HG03097 (cell line): ENCODE results near the gene ZNF484.
"Not testable (repeated sequence)": the region's sequence is repeated elsewhere in the genome, so short reads cannot be mapped to it uniquely, and the experiment has no call there.

Experiments used
- ATAC-seq: cut with Tn5 transposase; IDR thresholded peaks from one replicate; pipeline ENCODE4 v1.9.1; 2021; ENCODE audit not compliant: unreplicated experiment, low FRiP score

The ZNF484 gene

DNA sequence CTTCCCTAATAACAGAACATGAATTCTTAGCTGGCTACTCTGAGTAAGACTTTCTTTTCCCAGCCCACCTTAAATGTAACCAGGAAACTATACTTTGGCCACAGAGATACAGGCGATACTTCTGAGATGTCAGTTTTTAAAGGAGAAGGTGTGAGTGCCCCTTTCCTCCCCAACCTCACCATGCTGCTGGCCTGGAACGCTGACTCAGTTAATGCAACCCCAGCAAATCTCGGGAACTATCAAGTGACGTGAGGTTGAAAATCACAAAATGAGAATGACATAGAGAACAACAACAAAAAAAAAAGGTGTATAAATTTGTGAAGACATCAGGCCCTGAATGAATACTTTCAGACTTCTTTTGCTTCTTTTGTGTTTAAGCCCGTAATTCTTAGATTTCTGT lies 13.7 kb downstream of the ZNF484 start:
- no peak for ATAC-seq

DNA sequence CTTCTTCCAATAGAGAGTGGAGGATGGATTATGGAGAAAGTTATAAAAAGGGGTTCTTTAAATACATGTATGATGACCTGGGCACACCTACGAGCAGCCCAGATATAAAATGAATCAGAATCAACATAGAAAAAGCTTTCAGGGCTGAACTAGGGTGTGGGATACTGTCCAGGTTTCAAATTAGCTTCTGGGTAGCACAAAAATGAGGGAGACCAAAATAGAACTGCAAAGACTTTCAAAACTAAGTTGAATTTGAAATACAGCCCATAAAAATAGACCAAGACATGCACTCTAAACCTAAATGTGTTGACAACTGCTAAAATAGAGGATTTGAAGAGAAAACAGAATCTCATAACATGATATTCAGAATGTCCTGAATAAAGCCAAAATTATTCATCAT lies 17.0 kb downstream of the ZNF484 start:
- ATAC-seq = no peak

DNA sequence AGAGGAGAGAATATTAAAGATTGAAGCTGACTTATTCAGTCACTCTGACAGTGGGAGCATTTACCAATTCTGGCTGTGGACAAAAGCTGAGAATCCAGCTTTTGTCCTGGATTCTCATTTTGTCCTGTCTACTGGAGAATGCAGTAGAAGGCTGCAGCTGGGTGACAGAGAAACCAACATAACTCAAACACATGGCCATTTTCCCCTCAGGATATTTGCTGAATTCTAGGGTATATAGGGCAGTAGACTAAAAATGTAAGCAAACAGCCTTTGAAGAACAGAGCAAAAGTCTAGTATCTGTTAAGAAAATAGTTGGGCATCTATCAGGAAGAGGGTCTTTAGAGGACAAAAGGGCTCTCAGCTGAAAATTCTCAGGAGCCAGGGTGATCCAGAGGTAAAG lies 20.6 kb downstream of the ZNF484 start:
- ATAC-seq = no peak

DNA sequence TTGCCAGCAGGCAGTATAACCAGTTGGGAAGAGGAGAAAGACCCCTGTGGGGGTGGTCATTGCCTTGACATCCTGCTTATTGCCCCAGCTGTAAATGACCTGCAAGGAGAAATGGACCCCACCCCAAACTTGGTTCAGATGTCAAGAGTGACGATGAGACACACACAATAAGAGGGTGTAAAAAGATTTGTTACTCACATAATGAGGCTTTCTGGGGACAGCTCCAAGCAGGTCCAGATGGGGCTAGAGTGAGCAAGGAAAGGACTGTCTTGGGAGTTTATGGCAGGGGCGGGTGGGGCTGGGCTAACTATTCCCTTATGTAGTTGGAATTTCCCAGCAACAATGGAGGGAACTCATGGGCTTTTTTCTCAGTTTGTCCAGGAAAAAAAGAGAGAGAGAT lies 24.1 kb downstream of the ZNF484 start:
- no peak for ATAC-seq

DNA sequence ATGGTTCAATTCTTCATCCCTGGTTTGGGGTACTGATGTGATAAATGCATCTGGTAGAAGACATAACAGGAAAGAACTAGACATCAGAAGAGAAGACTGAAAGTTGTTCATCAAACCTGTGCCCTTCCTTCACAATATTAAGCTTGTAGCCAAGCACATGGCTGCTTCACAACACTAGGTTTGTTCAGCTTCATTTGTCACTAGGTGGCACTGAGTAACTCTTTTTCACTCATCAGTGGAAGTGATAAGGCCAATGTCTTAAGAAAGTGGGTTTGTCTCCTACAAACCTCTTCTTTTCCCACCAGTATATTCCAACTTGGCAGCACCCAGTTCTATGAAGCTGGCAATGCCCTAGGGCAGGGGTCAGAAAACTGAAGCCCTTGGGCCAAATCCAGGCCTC lies 26.9 kb downstream of the ZNF484 start:
- no peak for ATAC-seq

DNA sequence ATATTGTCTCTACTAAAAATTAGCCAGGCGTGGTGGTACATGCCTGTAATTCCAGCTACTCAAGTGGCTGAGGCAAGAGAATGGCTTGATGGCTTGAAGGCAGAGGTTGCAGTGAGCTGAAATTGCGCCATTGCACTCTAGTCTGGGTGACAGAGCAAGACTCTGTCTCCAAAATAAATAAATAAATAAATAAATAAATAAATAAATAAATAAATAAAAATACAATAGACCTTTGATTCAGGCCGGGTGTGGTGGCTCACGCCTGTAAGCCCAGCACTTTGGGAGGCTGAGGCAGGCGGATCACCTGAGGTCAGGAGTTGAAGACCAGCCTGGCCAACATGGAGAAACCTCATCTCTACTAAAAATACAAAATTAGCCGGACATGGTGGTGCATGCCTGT lies 29.1 kb downstream of the ZNF484 start:
- not testable (repeated sequence) for ATAC-seq

DNA sequence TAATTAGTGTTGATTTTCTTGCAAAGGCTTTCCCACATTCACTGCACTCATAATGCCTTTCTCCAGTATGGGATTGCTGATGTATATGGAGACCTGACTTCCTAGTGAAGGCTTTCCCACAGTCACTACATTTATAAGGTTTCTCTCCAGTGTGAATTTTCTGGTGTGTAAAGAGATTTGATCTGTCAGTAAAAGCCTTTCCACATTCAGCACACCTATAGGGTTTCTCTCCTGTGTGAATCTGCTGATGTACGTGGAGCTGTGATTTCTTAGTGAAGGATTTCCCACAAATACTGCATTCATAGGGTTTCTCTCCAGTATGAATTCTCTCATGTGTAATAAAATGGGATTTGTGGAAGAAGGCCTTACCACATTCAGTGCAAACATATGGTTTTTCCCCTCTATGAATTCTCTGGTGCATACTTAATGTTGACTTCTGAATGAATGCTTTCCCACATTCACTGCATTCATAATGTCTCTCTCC lies 31.1 kb downstream of the ZNF484 start:
- ATAC-seq = no peak

DNA sequence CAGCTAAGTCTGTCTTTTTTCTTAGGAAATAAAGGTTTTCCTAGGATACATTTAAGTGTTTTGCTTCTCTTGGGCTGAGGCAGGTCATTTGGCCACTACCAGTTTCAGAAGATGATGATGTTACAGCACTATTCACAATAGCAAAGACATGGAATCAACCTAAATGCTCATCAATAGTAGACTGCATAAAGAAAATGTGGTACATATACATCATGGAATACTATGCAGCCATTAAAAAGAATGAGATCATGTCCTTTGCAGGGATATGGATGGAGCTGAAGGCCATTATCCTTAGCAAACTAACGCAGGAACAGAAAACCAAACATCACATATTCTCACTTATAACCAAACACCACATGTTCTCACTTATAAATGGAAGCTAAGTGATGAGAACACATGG lies 39.4 kb downstream of the ZNF484 start:
- not testable (repeated sequence) for ATAC-seq

DNA sequence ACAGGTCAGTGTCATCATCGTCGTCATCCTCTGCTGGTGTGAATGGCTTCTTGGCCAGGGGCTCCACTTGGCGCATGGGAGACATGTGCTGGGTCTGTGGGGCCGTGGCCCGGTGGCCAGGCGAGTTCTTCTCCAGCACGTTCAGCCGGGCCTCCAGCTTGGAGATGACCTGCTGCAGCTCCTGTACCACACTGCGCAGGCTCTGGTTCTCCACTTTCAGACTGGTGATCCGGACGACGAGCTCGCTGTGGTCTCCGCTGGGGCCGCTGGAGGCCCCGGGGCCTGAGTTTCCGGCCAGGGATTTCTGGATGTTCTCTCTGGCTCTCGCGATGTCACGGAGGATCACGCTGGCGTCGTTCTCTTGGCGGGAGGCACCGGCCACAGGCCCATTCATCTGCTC lies 40.6 kb downstream of the ZNF484 start:
- no peak for ATAC-seq

DNA sequence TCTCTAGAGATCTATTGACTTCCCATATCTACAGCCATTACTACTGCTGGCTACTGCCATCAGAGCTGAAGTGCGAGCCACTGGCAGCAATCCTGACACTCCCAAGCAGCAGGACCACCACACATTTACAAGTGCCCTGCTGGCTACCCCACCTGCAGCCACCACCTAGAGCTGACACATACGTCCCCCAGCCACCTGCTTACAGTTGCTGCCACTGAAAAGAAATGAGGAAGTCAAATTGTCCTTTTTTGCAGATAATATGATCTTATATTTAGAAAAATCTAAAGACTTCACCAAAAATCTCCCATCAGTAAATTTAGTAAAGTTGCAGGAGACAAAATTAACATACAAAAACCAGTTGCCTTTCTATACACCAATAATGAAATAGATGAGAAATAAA lies 48.4 kb downstream of the ZNF484 start:
- ATAC-seq = no peak

DNA sequence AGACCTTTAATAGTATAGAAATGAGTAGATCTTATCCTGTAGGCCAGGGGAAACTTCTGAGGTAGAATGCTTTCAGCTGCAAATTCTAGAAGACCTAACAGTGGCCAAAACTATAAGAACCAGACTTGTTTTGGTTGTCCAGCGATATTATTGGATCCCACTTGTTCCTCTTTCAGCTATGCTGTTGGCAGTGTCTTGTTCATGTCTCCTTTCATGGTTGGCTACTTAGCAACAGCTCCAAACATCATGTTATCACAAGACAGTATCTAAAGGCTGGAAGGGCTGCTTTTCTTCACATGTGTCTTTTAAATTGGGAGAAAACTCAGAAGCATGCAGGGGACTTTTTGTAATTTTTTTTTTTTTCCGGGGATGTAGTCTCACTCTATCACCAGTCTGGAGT lies 52.8 kb downstream of the ZNF484 start:
- ATAC-seq = not testable (repeated sequence)

DNA sequence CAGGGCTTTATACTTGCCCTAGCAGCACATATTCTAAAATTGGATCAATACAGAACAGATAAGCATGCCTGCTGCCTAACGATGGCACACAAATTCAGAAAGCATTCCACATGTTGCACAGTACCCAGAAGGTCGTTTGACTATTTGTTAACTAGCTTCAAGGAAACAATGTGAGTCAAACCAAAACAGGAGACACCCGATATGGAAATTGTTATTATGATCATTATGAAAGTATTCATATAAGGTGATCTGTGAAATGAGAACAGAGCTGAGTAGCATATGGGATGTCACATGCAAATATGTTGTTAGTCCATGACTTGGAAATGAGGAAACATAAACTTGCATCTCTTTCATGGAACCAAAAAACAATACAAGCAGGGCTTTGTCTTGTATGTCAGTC lies 56.9 kb downstream of the ZNF484 start:
- no peak for ATAC-seq

DNA sequence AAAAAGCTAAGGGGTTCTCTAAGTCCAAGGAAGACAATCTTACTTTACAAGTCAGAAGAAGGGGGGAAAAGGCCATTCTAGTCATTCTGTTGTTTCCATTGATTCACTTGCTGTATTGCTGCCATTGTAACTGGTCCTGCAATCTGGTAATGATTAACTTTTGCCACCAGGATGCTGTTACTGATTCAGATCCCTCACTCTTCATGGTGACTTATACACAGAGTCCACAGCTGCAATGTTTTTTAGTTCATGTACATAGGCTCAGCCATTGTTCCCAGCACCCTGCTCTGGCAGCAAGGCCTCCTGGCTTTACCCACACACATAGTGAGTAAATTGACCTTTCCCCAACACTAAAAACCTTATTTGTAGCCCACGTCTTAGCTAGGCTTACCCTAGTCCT lies 57.9 kb downstream of the ZNF484 start:
- ATAC-seq = not testable (repeated sequence)

DNA sequence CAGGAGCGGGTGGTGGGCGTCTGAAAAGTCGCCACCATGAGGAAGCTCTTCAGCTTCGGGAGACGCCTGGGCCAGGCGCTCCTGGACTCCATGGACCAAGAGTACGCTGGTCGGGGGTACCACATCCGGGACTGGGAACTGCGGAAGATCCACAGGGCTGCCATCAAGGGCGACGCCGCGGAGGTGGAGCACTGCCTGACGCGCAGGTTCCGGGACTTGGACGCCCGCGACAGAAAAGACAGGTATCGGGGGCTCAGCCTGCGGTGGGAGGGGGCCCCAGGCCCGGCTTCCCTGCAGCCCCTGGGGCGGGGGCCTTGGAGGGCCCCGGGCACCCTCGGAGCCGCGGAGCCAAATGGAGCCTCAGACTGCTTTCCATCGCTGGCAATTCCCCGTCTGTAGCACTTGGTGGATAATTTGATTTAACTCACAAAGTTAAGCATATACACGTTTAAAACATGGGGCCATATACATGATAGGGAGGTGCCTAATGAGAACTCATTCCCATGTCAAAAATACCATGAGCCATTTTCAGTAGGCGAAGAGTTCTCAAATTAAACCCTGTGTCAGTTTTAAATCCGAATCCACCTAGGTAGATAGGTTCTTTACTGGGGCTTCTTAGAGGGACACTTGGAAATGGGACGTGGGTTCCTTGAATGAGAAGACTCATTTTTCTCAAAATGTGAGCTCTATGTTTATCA lies 68.1 kb downstream of the ZNF484 start:
- not testable (repeated sequence) for ATAC-seq

DNA sequence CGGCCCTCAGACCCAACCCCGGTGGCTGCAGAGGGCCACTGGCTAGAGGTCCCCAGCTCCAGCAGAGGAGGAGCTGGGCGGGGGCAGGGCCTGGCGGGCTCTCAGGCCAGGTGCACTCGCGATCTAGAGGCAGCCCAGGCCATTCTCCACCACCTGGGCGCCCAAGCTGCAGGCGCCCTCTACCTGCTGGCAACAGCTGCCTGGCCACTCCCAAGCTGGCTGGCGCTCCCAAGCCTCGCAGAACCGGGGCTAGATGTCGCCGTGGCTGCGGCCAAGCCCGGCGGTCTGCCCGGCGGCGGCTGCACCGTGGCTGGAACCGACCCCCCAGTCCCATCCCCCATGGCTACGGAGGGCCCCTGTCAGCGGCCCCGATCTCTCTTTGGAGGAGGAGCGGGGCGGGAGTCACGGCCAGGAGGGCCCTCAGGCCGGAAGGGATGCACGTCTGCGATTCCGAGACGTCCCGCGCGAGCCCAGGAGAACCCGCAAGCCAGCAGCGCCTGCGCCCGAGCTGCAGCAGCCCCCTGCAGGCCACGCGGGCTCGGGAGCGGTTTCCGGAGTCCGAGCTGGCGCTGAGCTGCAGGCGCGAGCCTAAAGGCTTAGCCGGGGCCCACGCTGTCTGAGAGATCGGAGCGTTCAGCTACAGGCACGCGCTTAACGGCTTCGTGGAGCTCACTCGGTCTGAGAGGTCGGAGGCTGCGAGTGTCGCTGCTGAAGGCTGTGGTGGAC lies 68.9 kb downstream of the ZNF484 start:
- no peak for ATAC-seq

DNA sequence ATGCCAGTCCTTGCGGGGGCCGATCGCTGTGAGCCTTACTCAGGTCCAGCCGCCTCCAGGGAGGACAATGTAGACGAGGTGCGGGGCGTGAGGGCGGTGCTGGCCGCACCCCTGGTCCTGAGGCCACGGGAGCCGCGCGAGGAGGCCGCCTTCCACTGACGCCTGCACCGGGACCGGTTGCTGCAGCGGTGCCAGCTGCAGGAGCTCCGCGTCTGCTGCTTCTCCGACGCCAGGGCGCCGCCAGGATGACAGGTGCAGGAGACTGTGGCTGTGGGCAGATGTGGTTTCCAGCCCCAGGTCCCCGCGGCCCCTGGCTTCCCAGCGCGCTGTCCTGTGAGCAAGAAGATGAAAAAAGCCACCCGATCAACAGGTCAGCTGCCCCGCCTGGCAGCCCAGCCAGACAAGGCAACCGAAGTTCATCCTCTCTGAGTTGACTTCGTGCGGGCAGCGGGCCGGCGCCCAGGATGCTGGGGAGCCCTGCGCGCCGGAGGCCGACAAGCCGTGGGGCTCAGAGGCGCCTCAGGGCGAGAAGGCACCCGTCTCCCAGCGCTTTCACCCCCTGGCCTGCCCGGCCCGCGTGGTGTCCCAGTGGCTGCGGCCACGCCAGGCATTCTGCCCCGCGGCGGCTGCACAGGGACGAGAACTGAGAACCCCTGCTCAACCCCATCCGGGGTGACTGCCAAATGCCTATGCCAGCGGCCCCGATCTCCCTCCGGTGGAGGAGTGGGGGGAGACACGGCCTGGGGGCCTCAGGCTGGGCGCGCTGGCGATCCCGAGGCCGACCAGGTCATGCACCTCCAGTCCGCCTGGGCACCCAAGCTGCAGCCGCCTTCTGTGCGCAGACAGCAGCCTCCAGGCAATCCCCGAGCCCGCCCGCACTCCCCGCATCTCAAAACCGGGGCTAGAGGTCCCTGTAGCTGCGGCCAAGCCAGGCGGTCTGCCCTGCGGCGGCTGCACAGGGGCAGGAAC lies 69.8 kb downstream of the ZNF484 start:
- ATAC-seq = no peak

DNA sequence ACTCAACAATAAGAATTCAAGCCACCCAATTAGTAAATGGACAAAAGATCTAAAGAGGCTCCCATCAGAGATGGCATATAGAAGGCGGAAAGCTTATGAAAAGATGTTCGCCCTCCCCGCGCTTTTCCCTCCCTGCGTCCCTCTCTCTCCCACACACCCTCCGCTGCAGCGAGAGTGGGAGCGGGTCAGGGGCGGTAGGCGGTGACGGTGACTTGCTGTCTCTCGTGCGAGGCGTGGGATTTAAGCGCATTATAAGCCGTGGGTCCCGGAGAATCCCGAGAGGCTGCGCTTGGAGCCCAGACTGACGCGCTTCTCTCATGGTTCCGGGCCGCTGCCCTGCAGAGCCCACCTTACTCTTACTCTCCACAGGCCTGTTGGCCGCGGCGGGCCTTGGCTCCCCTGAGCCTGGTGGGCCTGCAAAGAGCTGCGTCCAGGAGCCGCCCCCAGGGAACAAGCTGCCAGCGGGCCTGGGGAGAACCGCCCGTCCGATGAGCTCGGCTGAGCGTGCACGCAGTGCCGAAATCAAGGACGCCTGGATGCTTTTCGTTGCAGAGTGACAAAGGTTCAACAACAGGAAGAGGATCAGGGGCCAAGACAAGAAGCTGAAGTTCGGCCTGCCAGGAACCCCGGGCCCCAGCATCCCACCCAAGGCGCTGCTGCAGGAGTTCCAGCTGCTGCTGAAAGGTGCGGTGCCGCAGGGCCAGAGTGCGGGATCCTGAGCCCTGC lies 70.6 kb downstream of the ZNF484 start:
- ATAC-seq = no peak

DNA sequence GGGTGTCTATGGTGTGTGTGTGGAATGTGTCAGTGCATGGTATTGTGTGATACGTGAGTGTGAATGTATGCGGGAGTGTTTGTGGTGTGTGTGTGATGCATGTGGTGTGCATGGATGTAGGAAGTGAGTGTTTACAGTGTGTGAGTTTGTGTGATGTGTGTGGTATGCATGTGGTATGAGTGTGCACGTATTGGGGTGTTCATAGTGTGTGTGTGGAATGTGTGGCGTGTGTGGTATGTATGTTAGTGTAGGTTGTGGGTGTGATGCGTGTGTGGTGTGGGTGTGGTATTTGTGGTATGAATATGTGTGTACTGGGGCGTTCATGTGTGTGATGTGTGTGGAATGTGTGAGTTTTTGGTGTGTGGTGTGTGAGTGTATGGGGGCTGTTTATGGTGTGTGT lies 73.1 kb downstream of the ZNF484 start:
- no peak for ATAC-seq

DNA sequence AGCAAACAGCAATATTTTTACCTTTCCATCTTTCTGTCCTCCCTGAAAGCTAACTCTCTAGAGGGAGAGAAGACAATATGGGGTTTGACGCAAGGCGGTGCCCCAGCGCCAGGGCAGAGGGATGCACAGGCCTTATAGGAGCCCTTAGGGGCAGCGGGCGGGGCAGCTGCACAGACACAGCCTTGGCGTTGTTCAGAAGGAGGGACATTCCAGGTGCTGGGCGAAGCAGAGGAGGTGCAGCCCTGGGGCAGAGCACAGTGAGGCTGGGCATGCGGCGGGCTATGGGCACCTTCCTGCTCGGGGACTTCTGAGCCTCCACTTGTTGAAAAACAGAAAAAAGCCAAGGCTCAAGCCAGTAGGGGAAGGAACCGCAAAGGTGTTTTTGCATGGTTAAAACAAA lies 79.5 kb downstream of the ZNF484 start:
- no peak for ATAC-seq

DNA sequence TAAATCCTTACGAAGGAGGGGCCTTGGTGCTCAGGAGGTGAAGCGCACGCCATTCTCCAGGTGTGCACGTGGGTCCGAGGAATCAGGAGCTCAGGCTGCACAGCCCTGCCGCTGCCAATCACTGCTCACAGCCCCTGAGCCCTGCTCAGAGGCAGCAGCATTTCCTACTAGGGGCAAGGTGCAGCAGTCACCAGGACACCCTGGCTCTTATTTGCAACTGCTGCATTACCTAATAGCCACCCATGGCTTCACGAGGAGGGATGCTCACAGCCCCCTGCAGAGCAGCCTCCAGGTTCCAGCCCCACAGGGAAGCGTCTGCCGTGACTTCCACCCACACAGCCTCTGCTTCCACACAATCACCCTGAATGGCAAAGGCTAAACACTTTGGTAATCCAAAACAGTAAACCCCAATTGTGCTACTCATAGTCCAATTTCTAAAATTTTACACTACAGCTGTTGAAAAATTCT lies 81.5 kb downstream of the ZNF484 start:
- ATAC-seq = not testable (repeated sequence)
